ENCODE results near the gene NUP214.

GRCh38 chr9:131087354-131087893, 38.0 kb upstream of the NUP214 start:
- TF ChIP-seq, protein P1, sequence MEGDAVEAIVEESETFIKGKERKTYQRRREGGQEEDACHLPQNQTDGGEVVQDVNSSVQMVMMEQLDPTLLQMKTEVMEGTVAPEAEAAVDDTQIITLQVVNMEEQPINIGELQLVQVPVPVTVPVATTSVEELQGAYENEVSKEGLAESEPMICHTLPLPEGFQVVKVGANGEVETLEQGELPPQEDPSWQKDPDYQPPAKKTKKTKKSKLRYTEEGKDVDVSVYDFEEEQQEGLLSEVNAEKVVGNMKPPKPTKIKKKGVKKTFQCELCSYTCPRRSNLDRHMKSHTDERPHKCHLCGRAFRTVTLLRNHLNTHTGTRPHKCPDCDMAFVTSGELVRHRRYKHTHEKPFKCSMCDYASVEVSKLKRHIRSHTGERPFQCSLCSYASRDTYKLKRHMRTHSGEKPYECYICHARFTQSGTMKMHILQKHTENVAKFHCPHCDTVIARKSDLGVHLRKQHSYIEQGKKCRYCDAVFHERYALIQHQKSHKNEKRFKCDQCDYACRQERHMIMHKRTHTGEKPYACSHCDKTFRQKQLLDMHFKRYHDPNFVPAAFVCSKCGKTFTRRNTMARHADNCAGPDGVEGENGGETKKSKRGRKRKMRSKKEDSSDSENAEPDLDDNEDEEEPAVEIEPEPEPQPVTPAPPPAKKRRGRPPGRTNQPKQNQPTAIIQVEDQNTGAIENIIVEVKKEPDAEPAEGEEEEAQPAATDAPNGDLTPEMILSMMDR (IDR thresholded peaks at IDR 0.05) = no peak
- TF ChIP-seq POLR2A (IDR thresholded peaks at IDR 0.05) = no peak

All from uterus (tissue), 2 donors.